Caki2 (cell line): ENCODE data around the gene PIP4P1. TPM values are rescaled to one million over a fixed set of nuclear protein-coding genes. Genes with fewer than 3 reads are reported as not detected.
A peak's percentile ranks its signal among the peaks of the same experiment; 100 is the strongest.
"Not testable (repeated sequence)": the region's sequence is repeated elsewhere in the genome, so short reads cannot be mapped to it uniquely, and the experiment has no call there.

Experiments
- DNase-seq: peaks from one replicate; pipeline ENCODE4 v3.0.0-alpha.2; 2015; ENCODE audit warnings: low read depth
- in situ Hi-C: cut with HindIII; loops from 2 replicates; pipeline ENCODE4 v1.10.0; 2016; ENCODE audit warnings: low sequenced_read_pairs, low pct_unique_long_range_greater_than_20kb, mixed read lengths
- total RNA-seq: library from RNA; depleted of rRNA; stranded (reverse); fragments of >200 nt; shearing (Covaris generic); gene quantifications from 2 replicates; pipeline ENCODE4 v1.2.3, GENCODE V29; 2014; ENCODE audit warnings: low replicate concordance

Gene PIP4P1
- total RNA-seq, 1 experiment from 2014 or later: 36.1 TPM

DNA sequence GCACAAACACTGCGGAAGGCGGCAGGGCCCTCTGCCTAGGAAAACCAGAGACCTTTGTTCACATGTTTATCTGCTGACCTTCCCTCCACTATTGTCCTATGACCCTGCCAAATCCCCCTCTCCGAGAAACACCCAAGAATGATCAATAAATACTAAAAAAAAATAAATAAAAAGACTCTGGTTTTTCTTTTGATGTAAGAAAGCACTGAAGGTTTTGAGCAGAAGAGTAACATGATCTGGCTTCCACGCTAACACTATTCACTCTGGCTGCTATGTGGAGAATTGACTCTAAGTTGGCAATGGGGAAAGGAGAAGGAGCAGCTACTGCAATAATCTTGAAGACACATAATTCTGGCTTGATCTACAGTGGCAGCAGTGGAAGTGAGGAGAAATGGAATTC is 17.6 kb downstream of the PIP4P1 start:
- in situ Hi-C loops, DNase-seq: not testable (repeated sequence)

GRCh38 chr14:20441461-20441860 is 19.8 kb downstream of the PIP4P1 start:
- no peak for DNase-seq
- in situ Hi-C loops: no loop called here

- DNase-seq: no peak
- in situ Hi-C loops: no loop called here
Measured at GRCh38 chr14:20440882-20441281, 20.4 kb downstream of the PIP4P1 start.

DNA sequence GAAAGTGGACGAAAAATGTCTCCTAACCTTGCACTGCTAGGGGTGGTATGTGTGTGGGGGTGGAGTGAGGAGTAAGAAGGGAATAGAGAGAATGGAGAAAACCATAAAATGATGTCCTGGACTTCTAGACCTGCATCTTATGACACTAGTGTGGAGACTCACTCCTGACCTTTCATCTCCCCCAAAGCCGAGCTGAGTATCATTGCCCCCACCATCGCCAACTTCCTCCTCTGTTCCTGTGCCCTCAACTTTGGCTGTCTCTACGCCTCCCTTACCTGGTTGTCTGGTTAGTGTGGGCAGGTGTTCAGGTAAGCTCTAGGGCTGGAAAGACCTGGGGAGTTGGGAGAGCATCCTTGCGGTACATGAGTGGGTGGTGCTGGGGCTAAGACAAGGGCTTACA is 20.8 kb downstream of the PIP4P1 start:
- in situ Hi-C loops: no loop called here
- DNase-seq: no peak

- DNase-seq: no peak
- in situ Hi-C loops: no loop called here
Measured at GRCh38 chr14:20438664-20439063, 22.6 kb downstream of the PIP4P1 start.

DNA sequence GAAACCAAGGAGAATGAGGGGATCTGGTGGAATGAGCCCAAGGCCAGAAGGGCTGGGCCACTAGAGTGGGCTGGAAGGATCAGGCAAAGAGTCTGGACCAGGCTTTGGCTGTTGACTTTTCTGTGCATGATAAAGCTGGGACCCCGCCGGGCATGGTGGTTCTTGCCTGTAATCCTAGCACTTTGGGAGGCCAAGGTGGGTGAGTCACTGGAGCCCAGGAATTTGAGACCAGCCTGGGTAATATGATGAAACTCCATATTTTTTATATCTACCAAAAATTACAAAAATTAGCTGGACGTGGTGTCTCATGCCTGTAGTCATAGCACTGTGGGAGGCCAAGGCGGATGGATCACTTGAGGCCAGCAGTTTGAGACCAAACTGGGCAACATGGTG is 24.9 kb downstream of the PIP4P1 start:
- in situ Hi-C loops: no loop called here
- no peak for DNase-seq

DNA sequence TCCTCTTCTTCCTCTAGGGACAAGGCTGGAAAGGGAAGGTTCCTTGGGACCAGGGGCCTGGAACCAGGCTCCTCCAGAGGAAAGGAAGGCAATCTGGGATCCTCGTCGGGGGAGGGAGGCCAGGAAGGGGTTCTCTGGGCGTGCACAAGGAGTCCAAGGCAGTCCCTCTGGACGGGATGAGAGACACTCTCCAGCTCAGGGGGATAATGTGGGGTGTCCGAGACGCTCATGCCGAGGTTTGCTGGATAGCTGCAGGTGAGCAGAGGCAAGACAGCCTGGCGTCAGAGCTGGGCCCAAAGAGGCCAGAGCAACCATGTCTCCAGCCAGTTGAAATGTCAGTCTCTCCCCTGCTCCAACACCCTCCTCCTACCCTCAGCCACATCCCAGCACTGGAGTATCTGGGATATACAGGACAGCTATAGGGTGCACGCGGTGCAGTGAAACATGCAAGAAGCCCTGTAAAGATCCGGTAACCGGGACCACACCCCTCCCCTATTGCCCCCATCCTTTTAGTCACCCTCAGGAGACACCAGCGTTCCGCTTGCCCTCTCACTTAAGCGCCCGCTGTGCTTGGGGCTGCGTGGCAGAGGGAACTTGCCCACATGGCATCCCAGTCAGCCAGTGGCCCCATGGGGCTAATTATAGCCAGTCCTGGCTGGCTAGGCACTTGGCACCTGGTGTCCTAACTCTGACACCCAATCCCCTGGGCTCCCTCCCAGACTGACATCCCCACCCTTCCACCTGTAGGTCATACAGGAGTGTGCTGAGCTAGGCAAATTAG is 25.5 kb downstream of the PIP4P1 start, which contains the start of gene KLHL33:
Gene KLHL33 (minus strand): TSS at position 585 of the 781 bp plus-strand sequence. CDS start 355 bp downstream, at position 230.
- no peak for DNase-seq
- in situ Hi-C loops: no loop called here

GRCh38 chr14:20434701-20435581 is 26.3 kb downstream of the PIP4P1 start:
- in situ Hi-C loops: no loop called here
- DNase-seq: no peak

- in situ Hi-C loops: no loop called here
- DNase-seq: no peak
Measured at GRCh38 chr14:20429801-20430669, 31.2 kb downstream of the PIP4P1 start.

DNA sequence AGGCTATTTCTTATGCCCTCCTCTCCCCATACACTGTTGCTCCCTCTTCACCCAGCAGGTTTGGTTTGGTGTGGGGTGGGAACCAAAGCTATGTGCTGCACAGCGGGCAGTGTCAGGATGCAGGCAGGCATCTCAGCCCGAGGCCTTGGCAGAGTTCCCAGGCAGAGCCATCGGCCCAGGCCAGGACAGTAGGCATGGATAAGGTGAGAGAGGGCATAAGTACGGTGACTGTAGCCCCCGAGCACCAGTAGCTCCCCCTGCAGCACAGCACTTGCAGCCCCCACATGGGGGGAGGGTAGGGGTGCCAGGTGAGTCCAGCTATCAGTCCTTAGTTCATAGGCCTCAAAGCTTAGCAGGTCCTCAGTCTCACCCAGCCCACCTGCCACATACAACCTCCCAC is 32.4 kb downstream of the PIP4P1 start:
- in situ Hi-C loops: no loop called here
- DNase-seq: no peak

DNA sequence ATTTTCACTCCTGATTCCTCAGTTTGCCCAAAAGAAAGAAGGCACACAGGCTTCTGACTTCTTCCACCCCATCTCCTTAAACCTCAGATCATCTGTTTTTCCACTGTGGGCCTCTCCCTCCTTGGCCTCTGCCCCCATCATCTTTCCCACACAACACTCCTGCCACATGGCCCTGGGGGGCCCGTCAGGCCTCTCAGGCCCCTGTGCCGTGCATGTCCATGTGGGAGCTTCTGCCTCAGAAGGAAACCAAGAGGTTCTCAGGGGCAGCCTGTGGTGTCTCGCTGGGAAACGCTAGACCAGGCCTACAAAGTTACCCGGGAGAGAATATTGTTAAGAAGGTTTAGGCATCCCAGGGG is 33.2 kb downstream of the PIP4P1 start:
- in situ Hi-C loops: no loop called here
- DNase-seq: no peak

DNA sequence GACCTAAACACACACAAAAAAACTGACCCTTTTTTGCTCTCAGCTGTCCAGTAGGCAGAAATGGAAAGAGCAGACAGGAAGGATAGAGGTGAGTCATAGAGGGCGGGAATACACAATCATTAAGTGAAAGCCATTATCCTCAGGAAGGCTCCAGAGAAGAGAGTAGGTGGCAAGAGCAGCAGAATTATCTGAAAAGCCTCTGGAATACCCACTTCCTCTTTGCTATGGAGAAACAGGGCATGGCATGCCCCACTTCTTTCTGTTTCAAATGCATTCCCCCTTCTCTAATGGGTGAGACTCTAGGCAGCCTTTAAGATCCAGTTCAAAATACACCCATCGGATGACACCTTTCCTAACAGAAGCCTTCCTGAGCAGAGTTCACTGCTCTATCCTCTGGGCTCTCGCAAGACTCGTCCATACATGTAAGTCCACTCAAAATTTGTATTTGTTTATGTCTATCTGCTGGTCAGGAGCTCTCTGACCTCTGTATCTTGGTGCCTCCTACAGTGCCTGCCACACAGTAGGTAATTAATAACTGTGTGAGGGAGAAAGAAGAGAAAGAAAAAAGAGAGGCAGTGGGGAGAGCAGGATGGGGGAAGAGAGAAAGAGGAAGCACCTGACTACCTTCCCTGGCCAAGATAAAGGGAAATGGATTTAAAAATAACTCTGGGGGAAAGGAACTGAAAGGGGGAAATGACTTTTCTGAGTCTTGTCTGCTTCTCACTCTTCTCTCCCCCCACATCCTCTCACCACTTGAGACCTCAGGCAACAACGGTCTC is 33.8 kb downstream of the PIP4P1 start:
- in situ Hi-C loops: no loop called here
- peak; percentile 57 for DNase-seq

GRCh38 chr14:20424851-20425250 is 36.4 kb downstream of the PIP4P1 start:
- in situ Hi-C loops: no loop called here
- no peak for DNase-seq

GRCh38 chr14:20422886-20423285 is 38.3 kb downstream of the PIP4P1 start:
- in situ Hi-C loops: no loop called here
- no peak for DNase-seq

GRCh38 chr14:20421267-20421666 is 40.0 kb downstream of the PIP4P1 start:
- DNase-seq: no peak
- in situ Hi-C loops: no loop called here

DNA sequence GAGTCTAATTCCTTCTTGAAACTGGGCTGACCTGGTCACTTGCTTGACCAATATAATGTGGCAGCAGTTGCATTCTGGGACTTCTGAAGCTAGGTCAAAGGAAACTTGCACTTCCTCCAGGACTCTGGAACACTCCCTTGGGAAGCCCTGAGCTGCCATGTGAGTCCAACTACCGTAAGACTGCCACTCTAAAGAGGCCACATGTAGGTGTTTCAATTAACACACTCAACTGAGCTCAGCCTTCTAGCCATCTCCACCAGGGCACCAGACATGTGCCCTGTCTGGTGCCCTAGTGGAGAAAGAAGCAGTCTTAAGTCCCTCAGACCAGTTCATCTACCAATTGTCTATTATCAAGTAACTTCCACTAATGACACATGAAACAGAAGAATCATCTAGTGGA is 41.8 kb downstream of the PIP4P1 start:
- in situ Hi-C loops: no loop called here
- no peak for DNase-seq

GRCh38 chr14:20418501-20418909 is 42.7 kb downstream of the PIP4P1 start:
- no peak for DNase-seq
- in situ Hi-C loops: no loop called here
